ENCODE measurements around the gene PTAFR. TPM values are rescaled to one million over a fixed set of nuclear protein-coding genes. Genes with fewer than 3 reads are reported as not detected.

The PTAFR gene
- total and polyA plus RNA-seq, 2 of the 4 experiments (the other 2 are of a cell fraction): 0.17 to 0.18 TPM

- Histone ChIP-seq H3K9ac (ENCODE audit: low read depth, low read length) (no peak overlapping the region), H3K27me3 (ENCODE audit: control insufficient read depth, insufficient read depth, low read length) (no peaks in the 10 kb centered on the region), H3K56ac (ENCODE audit: extremely low read depth, insufficient read depth, low read length) (no peak overlapping the region), H3K23ac (ENCODE audit: low read depth, low read length) (no peak overlapping the region), H3K4ac (ENCODE audit: low read depth, low read length) (no peak overlapping the region), H4K91ac (ENCODE audit: insufficient read depth, low read depth, low read length) (no peak overlapping the region), H4K8ac (ENCODE audit: low read depth in 2 of 2, low read length in 2 of 2) (no peak overlapping the region; a peak in 2 of 4 replicates), H2AK9ac (replicated peaks; ENCODE audit: low read depth, low read length, poor library complexity) (no peak overlapping the region), H3K9me3 (ENCODE audit: control insufficient read depth, insufficient read depth, low read length) (no peaks in the 10 kb centered on the region), H4K20me1 (ENCODE audit: insufficient read depth, low read length) (no peaks in the 10 kb centered on the region), H2AK5ac (ENCODE audit: low read depth, low read length) (no peak overlapping the region), H3K4me1 (ENCODE audit: control insufficient read depth, insufficient read depth, low read length) (peaks cover 5% of the 10 kb centered on the region; the same call in 1 of the 2 replicates), H3K4me2 (ENCODE audit: low read depth, low read length) (no peak overlapping the region), H2BK5ac (ENCODE audit: low read depth, low read length, poor library complexity, severe bottlenecking) (no peak overlapping the region), H2BK15ac (ENCODE audit: low read depth, low read length) (no peak overlapping the region), H3K79me1 (ENCODE audit: low read depth in 1 of 2, low read length in 2 of 2) (no peaks in the 10 kb centered on the region), H3K27ac (ENCODE audit: insufficient read depth, low read length) (no peak overlapping the region), H2BK120ac (ENCODE audit: low read depth, low read length) (no peak overlapping the region), H3K4me3 (ENCODE audit: insufficient read depth, low read depth, low read length) (no peak overlapping the region), H3K18ac (ENCODE audit: low read depth, low read length) (no peak overlapping the region), H2BK20ac (ENCODE audit: low read depth, low read length) (no peak overlapping the region), H3K9me1 (ENCODE audit: insufficient read depth, low read length) (peaks cover 6% of the 10 kb centered on the region), H3K36me3 (ENCODE audit: control insufficient read depth, insufficient read depth, low read length) (no peaks in the 10 kb centered on the region), H3K14ac (replicated peaks; ENCODE audit: low read depth, low read length) (no peak overlapping the region), H4K5ac (ENCODE audit: low read depth, low read length) (no peak overlapping the region), H2AFZ (replicated peaks; ENCODE audit: low read length, poor library complexity) (no peak overlapping the region)
- in situ Hi-C loops (cut with MboI; ENCODE audit: low sequenced_read_pairs) (no loop called here), dilution Hi-C loops (cut with HindIII; ENCODE audit: low sequenced_read_pairs, unreplicated experiment) (no loop called here), intact Hi-C loops (cut with micrococcal nuclease) (no loop called here)
- DNase-seq: no peak
- ChIA-PET POLR2A (ENCODE audit: unreplicated experiment) (interaction anchor here (0.6 kb wide), 1 partner anchor 632 kb away, joined by 6 read pairs; no protein-coding TSS in a partner anchor), CTCF (no interaction called here)
- WGBS, 2 experiments (ENCODE audit: extremely low coverage in 2 of 2, insufficient read length in 1 of 2): no CpG with 5 or more reads among the region's 2 CpGs
- no TSS peak for BruUV-seq (replicated peaks)
- no peak for TF ChIP-seq MAZ (IDR thresholded peaks at IDR 0.05; ENCODE audit: borderline replicate concordance, low read depth, low read length)
- ATAC-seq (ENCODE audit: low read depth): no peak
Measured at GRCh38 chr1:28114844-28115243, 61.6 kb downstream of the PTAFR start.
